ENCODE measurements around the gene CHPF. TPM values are rescaled to one million over a fixed set of nuclear protein-coding genes. Genes with fewer than 3 reads are reported as not detected.

Gene CHPF
- total RNA-seq, 2 experiments from 2014 or later: 16.6 to 18.4 TPM

DNA sequence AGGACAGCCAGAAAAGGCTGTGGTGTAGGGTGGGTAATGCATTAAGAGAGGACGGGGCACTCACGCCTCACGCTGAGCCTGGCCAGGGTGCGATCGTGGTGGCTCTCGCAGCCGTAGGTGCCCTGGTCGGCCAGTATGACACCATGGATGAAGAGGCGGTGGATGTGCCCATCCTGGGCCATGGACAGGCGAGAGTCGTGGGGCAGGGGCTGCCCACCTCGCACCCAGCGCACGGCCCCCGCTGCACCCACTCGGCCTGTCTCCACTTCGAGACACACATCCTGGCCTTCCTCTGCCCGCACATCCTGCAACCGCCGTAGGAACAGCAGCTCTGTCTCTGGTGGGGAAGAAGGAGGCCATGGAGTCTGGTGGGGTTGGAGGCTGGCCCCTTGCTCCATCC, 12.3 kb upstream of the CHPF start:
- DNase-seq (no peak), ATAC-seq (no peak)
- no peaks in the 10 kb centered on the region for H3K4me1 Mint-ChIP-seq (ENCODE audit: low read depth)
- ChIA-PET POLR2A (no interaction called here), CTCF (interaction anchor here (0.7 to 1.8 kb wide), 3 partner anchors 15 to 153 kb away, joined by 3 to 4 read pairs (median 3); no protein-coding TSS in a partner anchor)
- H3K9me3 Mint-ChIP-seq: no peaks in the 10 kb centered on the region
- intact Hi-C loops (cut with micrococcal nuclease): no loop called here
- TF ChIP-seq, protein P1, sequence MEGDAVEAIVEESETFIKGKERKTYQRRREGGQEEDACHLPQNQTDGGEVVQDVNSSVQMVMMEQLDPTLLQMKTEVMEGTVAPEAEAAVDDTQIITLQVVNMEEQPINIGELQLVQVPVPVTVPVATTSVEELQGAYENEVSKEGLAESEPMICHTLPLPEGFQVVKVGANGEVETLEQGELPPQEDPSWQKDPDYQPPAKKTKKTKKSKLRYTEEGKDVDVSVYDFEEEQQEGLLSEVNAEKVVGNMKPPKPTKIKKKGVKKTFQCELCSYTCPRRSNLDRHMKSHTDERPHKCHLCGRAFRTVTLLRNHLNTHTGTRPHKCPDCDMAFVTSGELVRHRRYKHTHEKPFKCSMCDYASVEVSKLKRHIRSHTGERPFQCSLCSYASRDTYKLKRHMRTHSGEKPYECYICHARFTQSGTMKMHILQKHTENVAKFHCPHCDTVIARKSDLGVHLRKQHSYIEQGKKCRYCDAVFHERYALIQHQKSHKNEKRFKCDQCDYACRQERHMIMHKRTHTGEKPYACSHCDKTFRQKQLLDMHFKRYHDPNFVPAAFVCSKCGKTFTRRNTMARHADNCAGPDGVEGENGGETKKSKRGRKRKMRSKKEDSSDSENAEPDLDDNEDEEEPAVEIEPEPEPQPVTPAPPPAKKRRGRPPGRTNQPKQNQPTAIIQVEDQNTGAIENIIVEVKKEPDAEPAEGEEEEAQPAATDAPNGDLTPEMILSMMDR (IDR thresholded peaks at IDR 0.05): no peak
- no peak overlapping the region for H3K4me3 Mint-ChIP-seq
- H3K27me3 Mint-ChIP-seq: peaks cover 26% of the 10 kb centered on the region
- H3K36me3 Mint-ChIP-seq (ENCODE audit: low read depth): no peaks in the 10 kb centered on the region
- H3K27ac Mint-ChIP-seq: no peak overlapping the region

DNA sequence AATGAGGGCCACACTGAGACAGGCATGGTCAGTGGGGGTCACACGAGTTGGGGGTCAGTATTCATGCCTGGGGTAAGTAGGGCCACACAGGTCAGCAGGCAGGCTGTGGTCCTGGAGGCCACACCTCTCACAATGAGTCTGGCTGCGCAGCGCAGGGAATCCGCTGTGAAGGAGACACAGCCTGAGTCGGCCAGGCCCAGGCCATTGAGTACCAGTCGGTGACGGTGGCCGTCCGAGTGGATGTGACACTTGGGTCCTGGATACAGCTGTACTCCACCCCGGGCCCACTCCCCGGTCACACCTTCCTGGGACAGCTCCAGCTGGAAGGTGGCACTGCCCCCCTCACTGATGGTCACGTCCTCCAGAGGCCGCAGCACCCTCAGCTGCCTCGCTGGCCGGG, 10.7 kb upstream of the CHPF start:
- H3K27me3 Mint-ChIP-seq: peaks cover 32% of the 10 kb centered on the region
- DNase-seq (no peak), ATAC-seq (no peak)
- H3K9me3 Mint-ChIP-seq: no peaks in the 10 kb centered on the region
- no peaks in the 10 kb centered on the region for H3K36me3 Mint-ChIP-seq (ENCODE audit: low read depth)
- no peak overlapping the region for H3K27ac Mint-ChIP-seq
- no peaks in the 10 kb centered on the region for H3K4me1 Mint-ChIP-seq (ENCODE audit: low read depth)
- intact Hi-C loops (cut with micrococcal nuclease): no loop called here
- TF ChIP-seq, protein P1 (IDR thresholded peaks at IDR 0.05): no peak
- POLR2A ChIA-PET: no interaction called here
- CTCF ChIA-PET: interaction anchor here (1.4 to 4.2 kb wide), 2 partner anchors 13 kb away, joined by 3 to 23 read pairs; no protein-coding TSS in a partner anchor
- H3K4me3 Mint-ChIP-seq: no peak overlapping the region

DNA sequence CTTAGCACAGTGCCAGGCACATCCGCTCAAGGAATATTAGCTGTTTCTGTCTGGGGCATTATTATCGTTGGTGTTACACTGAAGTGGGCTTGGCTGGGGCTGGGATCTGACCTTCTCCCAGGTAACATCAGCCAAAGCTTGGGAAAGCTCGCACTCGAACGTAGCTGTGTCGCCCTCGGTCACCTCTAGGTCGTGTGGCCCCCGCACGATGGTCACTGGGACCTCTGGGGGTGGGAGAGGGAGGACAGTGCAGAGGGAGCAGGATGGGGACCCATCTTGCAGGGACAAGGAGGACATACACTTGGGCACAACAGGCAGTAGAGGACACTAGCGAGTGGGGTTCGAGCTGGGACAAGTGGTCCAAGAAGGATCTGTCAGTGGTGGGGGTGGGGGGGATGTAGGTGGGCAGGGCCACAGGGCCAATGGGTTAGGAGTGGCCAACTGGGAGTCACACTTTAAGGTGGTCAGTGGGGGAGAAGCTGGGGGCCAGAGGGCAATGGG, 9.9 kb upstream of the CHPF start:
- H3K27me3 Mint-ChIP-seq: peaks cover 34% of the 10 kb centered on the region
- no peaks in the 10 kb centered on the region for H3K9me3 Mint-ChIP-seq
- H3K36me3 Mint-ChIP-seq (ENCODE audit: low read depth): no peaks in the 10 kb centered on the region
- DNase-seq (no peak), ATAC-seq (no peak)
- peak overlapping the region; percentile 24 for H3K4me3 Mint-ChIP-seq
- intact Hi-C loops (cut with micrococcal nuclease): no loop called here
- H3K4me1 Mint-ChIP-seq (ENCODE audit: low read depth): no peaks in the 10 kb centered on the region
- TF ChIP-seq, protein P1 (IDR thresholded peaks at IDR 0.05): no peak
- CTCF ChIA-PET: interaction anchor here (0.9 to 4.2 kb wide), 2 partner anchors 9 to 12 kb away, joined by 3 to 23 read pairs; no protein-coding TSS in a partner anchor
- POLR2A ChIA-PET: no interaction called here
- no peak overlapping the region for H3K27ac Mint-ChIP-seq

DNA sequence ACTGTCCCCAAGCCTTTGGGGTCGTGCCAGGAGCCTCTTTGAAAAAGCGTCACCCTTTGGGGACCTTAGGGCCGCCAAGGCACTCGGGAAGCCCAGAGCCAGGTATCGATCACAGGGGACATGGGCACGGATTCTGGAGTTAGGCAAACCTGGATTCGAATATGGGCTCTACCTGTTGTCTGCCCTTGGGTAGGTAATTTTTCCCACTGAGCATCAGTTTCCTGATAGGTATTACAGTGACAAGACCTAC, 9.5 kb upstream of the CHPF start:
- intact Hi-C loops (cut with micrococcal nuclease): no loop called here
- Mint-ChIP-seq H3K27ac (no peak overlapping the region), H3K9me3 (no peaks in the 10 kb centered on the region), H3K27me3 (peaks cover 37% of the 10 kb centered on the region), H3K36me3 (ENCODE audit: low read depth) (no peaks in the 10 kb centered on the region), H3K4me1 (ENCODE audit: low read depth) (no peaks in the 10 kb centered on the region), H3K4me3 (peak overlapping the region; percentile 24)
- DNase-seq (no peak), ATAC-seq (no peak)
- TF ChIP-seq, protein P1 (IDR thresholded peaks at IDR 0.05): no peak
- CTCF ChIA-PET: interaction anchor here (0.7 to 4.2 kb wide), 3 partner anchors 8 to 90 kb away, joined by 3 to 23 read pairs (median 3); no protein-coding TSS in a partner anchor
- POLR2A ChIA-PET: interaction anchor here (1.2 kb wide), 1 partner anchor 53 kb away, joined by 3 read pairs; no protein-coding TSS in a partner anchor

DNA sequence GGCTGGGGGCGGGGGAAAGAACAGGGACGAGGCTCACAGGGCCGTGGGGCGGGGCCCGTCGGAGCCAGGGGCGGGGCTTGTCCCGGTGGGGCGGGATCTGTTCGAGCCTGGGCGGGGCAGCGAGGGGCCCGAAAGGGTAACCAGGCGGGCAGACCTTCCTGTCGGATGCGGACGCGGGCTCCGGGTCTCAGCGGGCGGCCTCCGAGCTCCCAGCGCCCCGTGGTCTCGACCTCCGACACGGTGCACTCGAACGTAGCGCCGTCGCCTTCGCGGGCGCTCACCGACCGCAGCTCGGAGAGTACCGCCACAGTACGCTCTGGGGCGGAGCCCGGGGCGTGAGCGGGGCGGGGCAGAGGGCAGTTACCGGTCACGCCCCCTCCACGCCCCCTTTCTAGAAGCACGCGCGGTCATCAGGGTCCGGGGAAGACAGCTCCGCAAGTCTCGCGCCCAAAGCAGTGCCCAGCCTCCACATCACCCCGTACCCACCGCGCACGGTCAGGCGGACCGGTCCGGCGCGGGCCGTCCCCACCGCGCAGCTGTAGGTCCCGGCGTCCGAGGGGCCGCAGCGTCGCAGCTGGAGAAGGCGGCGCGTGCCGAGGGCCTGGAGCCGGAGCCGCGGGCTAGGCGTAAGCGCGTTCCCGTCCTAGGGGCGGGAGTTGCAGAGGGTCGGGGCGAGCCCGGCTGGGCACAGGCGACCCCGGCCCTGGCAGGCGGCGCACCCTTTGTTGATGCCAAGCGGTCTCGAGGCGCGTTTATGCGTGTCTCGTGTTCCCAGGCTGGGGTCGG, 9.0 kb upstream of the CHPF start:
- Mint-ChIP-seq H3K4me3 (peak overlapping the region; percentile 74), H3K27ac (no peak overlapping the region), H3K36me3 (ENCODE audit: low read depth) (no peaks in the 10 kb centered on the region), H3K9me3 (no peaks in the 10 kb centered on the region), H3K27me3 (peaks cover 37% of the 10 kb centered on the region), H3K4me1 (ENCODE audit: low read depth) (no peaks in the 10 kb centered on the region)
- TF ChIP-seq, protein P1 (IDR thresholded peaks at IDR 0.05): no peak
- intact Hi-C loops (cut with micrococcal nuclease): no loop called here
- ATAC-seq (peak; percentile 92), DNase-seq (peak; percentile 87)
- CTCF ChIA-PET: interaction anchor here (0.7 to 4.2 kb wide), 6 partner anchors 8 to 150 kb away, joined by 3 to 23 read pairs (median 4); no protein-coding TSS in a partner anchor
- POLR2A ChIA-PET: interaction anchor here (0.7 to 1.2 kb wide), 2 partner anchors 8 to 53 kb away, joined by 3 to 4 read pairs; partner anchors contain the start of genes CHPF and TMEM198
